ENCODE results near the gene SIGLEC1.

The SIGLEC1 gene

GRCh38 chr20:3698591-3699001 lies 13.8 kb downstream of the SIGLEC1 start:
- DNase-seq, result no peak

GRCh38 chr20:3697588-3698305 lies 14.7 kb downstream of the SIGLEC1 start:
- no peak for DNase-seq

GRCh38 chr20:3696745-3697587 lies 15.4 kb downstream of the SIGLEC1 start:
- no peak for DNase-seq

GRCh38 chr20:3696200-3696599 lies 16.2 kb downstream of the SIGLEC1 start:
- no peak for DNase-seq

- no peak for DNase-seq
These were observed 17.5 kb downstream of the SIGLEC1 start for GRCh38 chr20:3694864-3695263.

GRCh38 chr20:3693376-3693775 lies 19.0 kb downstream of the SIGLEC1 start:
- DNase-seq, result no peak

- no peak for DNase-seq
These were observed 19.6 kb downstream of the SIGLEC1 start for GRCh38 chr20:3692706-3693294.

- DNase-seq, result no peak
These were observed 20.5 kb downstream of the SIGLEC1 start for GRCh38 chr20:3691897-3692296.

GRCh38 chr20:3691306-3691705 lies 21.1 kb downstream of the SIGLEC1 start:
- DNase-seq, result no peak

- DNase-seq, result no peak
These were observed 22.0 kb downstream of the SIGLEC1 start for GRCh38 chr20:3690413-3690812.

- no peak for DNase-seq
These were observed 22.4 kb downstream of the SIGLEC1 start for GRCh38 chr20:3689978-3690377.

- no peak for DNase-seq
These were observed 24.7 kb downstream of the SIGLEC1 start for GRCh38 chr20:3687655-3688054.

GRCh38 chr20:3686867-3687321 lies 25.5 kb downstream of the SIGLEC1 start:
- DNase-seq, result no peak

GRCh38 chr20:3686421-3686820 lies 26.0 kb downstream of the SIGLEC1 start:
- no peak for DNase-seq

- DNase-seq, result no peak
These were observed 27.1 kb downstream of the SIGLEC1 start for GRCh38 chr20:3685341-3685740.

GRCh38 chr20:3681931-3682781 lies 30.2 kb downstream of the SIGLEC1 start, which contains the start of gene ADAM33:
Gene ADAM33, minus strand, starts transcription at chr20:3682010. Its CDS starts 6 bp downstream, at chr20:3682004.
- no peak for DNase-seq

GRCh38 chr20:3681352-3681930 lies 31.0 kb downstream of the SIGLEC1 start:
- no peak for DNase-seq

- DNase-seq, result no peak
These were observed 31.6 kb downstream of the SIGLEC1 start for GRCh38 chr20:3680701-3681351.

GRCh38 chr20:3679749-3680700 lies 32.4 kb downstream of the SIGLEC1 start:
- no peak for DNase-seq
